Glutamatergic neuron (in vitro differentiated cells): ENCODE data around the gene SFN. TPM values are rescaled to one million over a fixed set of nuclear protein-coding genes. Genes with fewer than 3 reads are reported as not detected.

Experiments used
- DNase-seq: peaks from one replicate; pipeline ENCODE4 v3.0.0; 2022
- H3K27ac Mint-ChIP-seq: one replicate; pipeline ENCODE4 v1.8.0; 2020; ENCODE audit warnings: mild to moderate bottlenecking, mixed read lengths, inconsistent platforms; ENCODE audit not compliant: unreplicated experiment
- H3K27me3 Mint-ChIP-seq: one replicate; pipeline ENCODE4 v1.8.0; 2020; ENCODE audit warnings: mild to moderate bottlenecking, moderate library complexity, mixed read lengths, inconsistent platforms; ENCODE audit not compliant: unreplicated experiment
- H3K36me3 Mint-ChIP-seq: one replicate; pipeline ENCODE4 v1.8.0; 2020; ENCODE audit warnings: mild to moderate bottlenecking, mixed read lengths, inconsistent platforms; ENCODE audit not compliant: unreplicated experiment
- H3K4me1 Mint-ChIP-seq: one replicate; pipeline ENCODE4 v1.8.0; 2020; ENCODE audit warnings: mild to moderate bottlenecking, low read depth, mixed read lengths, inconsistent platforms; ENCODE audit not compliant: unreplicated experiment
- H3K4me3 Mint-ChIP-seq: one replicate; pipeline ENCODE4 v1.8.0; 2020; ENCODE audit warnings: mild to moderate bottlenecking, mixed read lengths, inconsistent platforms; ENCODE audit not compliant: unreplicated experiment
- H3K9me3 Mint-ChIP-seq: one replicate; pipeline ENCODE4 v1.8.0; 2020; ENCODE audit warnings: mild to moderate bottlenecking, moderate library complexity, mixed read lengths, inconsistent platforms; ENCODE audit not compliant: unreplicated experiment
- CTCF ChIP-seq: fragments of 200-600 bp; sonication (generic); IDR thresholded peaks from one replicate; pipeline ENCODE4 v1.5.0; 2021; ENCODE audit not compliant: partially characterized antibody, unreplicated experiment
- total RNA-seq: library from RNA; stranded (reverse); fragmentation: NEBNext Ultra II Directional; extraction: Animal tissue kit (Norgen Biotek cat#: 25700); gene quantifications from one replicate; pipeline ENCODE4 v1.2.1, GENCODE V29; 2021; ENCODE audit not compliant: unreplicated experiment

Gene SFN
- total RNA-seq, 1 donor from 2014 or later = 0.42 TPM

GRCh38 chr1:26822737-26823395, 40.1 kb upstream of the SFN start:
- TF ChIP-seq CTCF = no peak
- no peak for DNase-seq
- no peak overlapping the region for H3K4me3 Mint-ChIP-seq
- peaks cover 5% of the 10 kb centered on the region for H3K4me1 Mint-ChIP-seq
- H3K9me3 Mint-ChIP-seq = peaks cover 5% of the 10 kb centered on the region
- H3K27ac Mint-ChIP-seq = no peak overlapping the region
- H3K36me3 Mint-ChIP-seq = no peaks in the 10 kb centered on the region
- H3K27me3 Mint-ChIP-seq = peaks cover 6% of the 10 kb centered on the region

GRCh38 chr1:26824731-26825130, 38.2 kb upstream of the SFN start:
- Mint-ChIP-seq H3K9me3 (peaks cover 6% of the 10 kb centered on the region), H3K4me1 (peaks cover 16% of the 10 kb centered on the region), H3K4me3 (no peak overlapping the region), H3K27me3 (peaks cover 13% of the 10 kb centered on the region), H3K36me3 (no peaks in the 10 kb centered on the region), H3K27ac (no peak overlapping the region)
- DNase-seq = no peak
- no peak for TF ChIP-seq CTCF

GRCh38 chr1:26826261-26827105, 36.5 kb upstream of the SFN start, which contains the start of gene ZDHHC18:
Gene ZDHHC18, plus strand, starts transcription at chr1:26826688. Its CDS starts 117 bp downstream, at chr1:26826805.
- Mint-ChIP-seq H3K27ac (peak within 1 kb of the TSS; percentile 96), H3K4me1 (peaks cover 20% of the 10 kb centered on the region), H3K27me3 (peaks cover 11% of the 10 kb centered on the region), H3K4me3 (peak within 1 kb of the TSS; percentile 95), H3K36me3 (no peaks in the 10 kb centered on the region), H3K9me3 (peaks cover 7% of the 10 kb centered on the region)
- peak; percentile 82 for DNase-seq
- TF ChIP-seq CTCF = peak; percentile 49

- no peak for TF ChIP-seq CTCF
- DNase-seq = no peak
- H3K4me1 Mint-ChIP-seq = peaks cover 24% of the 10 kb centered on the region
- H3K27ac Mint-ChIP-seq = peak overlapping the region; percentile 90
- H3K4me3 Mint-ChIP-seq = peak overlapping the region; percentile 91
- peaks cover 11% of the 10 kb centered on the region for H3K27me3 Mint-ChIP-seq
- peaks cover 7% of the 10 kb centered on the region for H3K9me3 Mint-ChIP-seq
- H3K36me3 Mint-ChIP-seq = no peaks in the 10 kb centered on the region
Measured at GRCh38 chr1:26827106-26827604, 35.8 kb upstream of the SFN start.
